NOMO-1 treated with DMSO at 0.1 percent for 48 hours (cell line): Measurements from ENCODE around the gene NGRN.
"Not testable (repeated sequence)": the region's sequence is repeated elsewhere in the genome, so short reads cannot be mapped to it uniquely, and the experiment has no call there.

Experiments used
- DNase-seq: peaks from one replicate; lab custom pipeline; 2025; ENCODE audit not compliant: unreplicated experiment; lab: John Stamatoyannopoulos, UW

NGRN gene

DNA sequence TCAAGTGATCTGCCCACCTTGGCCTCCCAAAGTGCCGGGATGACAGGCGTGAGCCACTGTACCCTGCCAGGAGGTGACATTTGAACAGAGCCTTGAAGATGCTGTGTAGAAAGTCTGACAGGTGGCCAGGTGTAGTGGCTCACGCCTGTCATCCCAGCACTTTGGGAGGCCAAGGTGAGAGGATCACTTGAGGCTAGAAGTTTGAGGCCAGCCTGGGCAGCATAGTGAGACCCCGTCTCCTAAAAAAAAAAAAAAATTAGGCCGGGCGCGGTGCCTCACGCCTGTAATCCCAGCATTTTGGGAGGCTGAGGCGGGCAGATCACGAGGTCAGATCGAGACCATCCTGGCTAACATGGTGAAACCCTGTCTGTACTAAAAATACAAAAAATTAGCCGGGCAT is 13.0 kb downstream of the NGRN start:
- not testable (repeated sequence) for DNase-seq

DNA sequence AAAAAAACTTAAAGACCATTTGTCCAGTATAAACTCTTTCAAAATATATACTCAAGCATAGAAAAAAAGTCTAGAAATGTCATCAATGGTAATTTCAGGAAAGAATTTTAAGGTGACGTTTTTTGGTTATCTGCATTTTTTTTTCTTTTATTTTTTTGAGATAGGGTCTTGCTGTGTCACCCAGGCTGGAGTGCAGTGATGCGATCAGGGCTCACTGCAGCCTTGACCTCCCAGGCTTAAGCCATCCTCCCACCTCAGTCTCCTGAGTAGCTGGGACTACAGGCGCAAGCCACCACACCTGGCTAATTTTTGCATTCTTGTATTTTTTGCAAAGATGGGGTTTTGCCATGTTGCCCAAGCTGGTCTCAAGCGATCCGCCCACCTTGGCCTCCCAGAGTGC is 15.3 kb downstream of the NGRN start:
- not testable (repeated sequence) for DNase-seq

DNA sequence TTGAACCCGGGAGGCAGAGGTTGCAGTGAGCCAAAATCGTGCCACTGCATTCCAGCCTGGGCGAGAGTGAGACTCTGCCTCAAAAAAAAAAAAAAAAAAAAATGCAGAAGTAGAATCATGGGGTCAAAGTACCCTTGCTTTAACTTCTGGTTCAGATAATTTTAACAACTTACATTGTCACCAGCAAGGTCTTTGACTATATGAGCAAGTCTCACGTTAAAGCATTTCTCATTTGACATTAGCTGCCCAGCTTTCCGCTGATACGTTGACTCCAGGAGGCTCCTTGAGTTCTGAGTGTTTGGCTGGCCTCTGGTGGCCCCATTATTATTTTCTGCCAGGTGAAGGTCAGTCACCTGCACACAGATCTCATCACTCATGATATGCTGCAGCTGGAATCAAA is 16.2 kb downstream of the NGRN start:
- DNase-seq: peak; percentile 67

DNA sequence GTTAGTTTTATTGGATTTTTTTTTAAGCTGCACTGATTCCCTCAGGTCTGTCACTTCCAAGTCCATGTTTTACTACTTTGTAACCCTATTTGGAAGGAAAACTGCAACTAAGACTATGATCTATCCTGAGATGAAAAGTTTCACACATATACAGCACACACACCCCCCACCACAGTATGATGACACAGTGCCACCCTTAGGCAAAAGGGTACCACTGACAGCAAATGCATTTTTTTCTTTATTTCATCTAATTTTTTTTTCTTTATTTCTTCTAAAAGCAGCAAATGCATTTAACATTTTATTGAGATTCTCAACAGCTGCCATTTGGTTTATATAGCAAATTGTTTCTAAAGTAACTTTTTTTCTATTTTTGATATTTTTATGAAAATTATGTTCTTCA is 21.2 kb downstream of the NGRN start:
- peak; percentile 39 for DNase-seq

DNA sequence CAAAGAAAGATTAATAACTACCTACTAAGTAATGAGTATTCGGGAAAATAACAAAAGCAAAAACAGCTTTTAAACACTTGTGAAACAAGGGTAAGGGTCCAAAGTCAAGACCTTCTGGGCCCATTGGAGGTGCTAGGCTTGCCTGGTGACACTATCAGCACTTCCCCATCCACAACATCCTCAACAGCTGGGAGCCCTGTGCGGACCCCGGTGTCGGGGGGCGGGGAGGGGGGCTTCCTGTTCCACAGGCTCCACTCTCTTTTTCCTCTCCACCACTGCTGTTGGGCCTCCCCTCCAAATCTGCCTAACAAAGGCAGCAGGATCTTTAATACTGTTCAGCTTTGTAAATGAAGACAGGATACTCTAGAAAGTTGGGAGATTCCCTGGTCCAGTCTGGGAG is 21.6 kb downstream of the NGRN start:
- DNase-seq: no peak

DNA sequence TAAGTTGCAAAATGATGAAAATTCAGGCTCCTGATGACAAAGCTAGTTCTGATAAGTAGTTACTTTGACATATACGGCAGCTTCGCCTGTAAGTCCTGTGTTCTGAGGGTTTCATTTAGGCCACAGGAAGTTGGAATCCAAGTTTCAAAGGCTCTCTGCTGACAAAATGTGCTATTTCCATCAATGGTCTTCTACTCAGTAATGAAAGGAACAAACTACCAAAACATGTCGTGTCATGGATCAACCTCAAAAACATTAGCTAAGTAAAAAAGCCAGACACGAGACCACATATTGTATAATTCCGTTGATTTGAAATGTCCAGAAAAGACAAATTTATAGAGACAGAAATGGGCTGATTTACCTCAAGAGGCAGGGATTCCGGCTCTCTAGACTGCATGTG is 22.5 kb downstream of the NGRN start:
- DNase-seq: no peak

DNA sequence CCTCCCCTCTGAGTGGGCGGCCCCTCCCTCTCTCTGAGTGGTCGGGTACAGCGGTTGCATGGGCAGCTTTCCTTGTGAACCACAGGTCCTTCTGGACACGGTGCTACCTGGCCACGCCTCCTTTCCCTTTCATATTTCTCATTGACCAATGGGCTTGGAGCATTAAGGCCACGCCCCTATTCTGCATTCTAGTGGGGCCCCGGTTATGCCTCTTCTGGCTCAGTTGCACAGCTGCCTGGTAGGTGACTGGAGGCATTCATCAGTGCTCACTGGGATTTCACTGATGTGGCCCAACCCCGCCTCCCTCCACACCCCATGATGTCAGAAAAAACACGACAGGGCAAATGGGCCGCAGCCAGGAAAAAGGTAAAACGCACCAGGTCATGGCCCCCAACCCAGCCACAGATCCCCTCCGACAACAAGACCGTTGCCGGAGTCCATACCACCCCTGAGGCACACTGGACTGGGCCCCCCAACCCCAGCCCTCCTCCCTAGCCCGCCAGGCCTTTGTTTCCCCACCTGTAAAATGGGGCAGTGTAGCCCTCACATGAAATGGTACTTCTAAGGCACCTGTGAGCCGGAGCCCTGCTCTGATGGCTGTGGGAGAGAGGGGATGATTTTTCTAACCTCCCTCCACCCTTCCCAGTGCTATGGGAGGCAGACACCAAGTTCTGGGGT is 26.3 kb downstream of the NGRN start:
- DNase-seq: no peak

DNA sequence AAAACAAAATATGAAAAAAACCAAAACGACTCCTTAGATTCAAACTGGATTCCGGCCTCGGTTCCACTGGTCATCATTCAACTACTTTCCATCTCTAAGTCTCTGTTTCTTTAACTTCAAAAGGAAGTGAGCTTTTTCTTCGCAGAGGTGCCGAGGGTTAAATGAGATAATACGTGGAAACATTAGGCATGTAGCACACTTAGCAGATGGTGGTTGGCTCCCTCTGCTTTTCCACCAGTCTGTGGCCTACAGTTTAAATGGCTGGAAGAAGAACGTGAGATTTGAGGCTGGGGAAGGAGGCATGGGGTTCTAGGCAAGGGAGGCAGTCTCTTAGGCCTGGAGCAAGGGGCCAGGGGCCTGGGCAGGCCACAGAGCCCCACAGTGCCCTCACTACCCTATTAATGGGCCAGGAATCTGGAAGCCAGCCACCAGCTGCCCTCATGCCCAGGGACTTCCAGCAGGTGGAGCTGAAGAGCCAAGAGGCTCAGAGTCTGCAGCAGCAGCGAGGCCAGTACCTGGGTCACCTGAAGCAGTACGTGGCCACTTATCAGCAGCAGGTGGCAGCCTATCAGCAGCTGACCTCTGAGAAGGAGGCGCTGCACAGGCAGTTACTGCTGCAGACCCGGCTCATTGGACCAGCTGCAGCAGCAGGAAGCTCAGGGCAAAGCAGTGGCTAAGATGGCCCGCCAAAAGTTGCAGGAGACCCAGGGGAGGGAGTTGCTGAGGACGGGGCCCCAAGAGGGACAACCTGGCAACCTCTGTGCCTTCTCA is 27.8 kb downstream of the NGRN start:
- DNase-seq: peak; percentile 25

DNA sequence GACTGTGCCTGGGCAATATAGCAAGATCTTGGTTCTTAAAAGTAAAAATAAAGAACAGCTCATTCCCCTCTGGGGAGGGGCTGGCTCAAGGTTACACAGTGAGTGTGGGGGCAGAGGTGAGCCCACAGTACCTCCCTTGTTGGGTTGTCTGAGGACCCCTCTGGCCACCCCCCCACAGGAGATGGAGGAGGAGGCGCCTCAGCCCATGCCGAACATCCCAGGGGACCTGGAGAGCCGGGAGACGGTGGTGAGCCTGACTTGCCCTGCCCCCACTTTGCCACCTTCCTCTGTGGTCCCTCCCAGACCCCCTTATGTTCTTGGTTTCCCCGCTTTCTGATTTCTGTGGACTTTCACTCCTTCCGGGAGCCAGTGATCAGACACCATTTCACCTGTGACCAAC is 28.7 kb downstream of the NGRN start:
- DNase-seq: no peak

DNA sequence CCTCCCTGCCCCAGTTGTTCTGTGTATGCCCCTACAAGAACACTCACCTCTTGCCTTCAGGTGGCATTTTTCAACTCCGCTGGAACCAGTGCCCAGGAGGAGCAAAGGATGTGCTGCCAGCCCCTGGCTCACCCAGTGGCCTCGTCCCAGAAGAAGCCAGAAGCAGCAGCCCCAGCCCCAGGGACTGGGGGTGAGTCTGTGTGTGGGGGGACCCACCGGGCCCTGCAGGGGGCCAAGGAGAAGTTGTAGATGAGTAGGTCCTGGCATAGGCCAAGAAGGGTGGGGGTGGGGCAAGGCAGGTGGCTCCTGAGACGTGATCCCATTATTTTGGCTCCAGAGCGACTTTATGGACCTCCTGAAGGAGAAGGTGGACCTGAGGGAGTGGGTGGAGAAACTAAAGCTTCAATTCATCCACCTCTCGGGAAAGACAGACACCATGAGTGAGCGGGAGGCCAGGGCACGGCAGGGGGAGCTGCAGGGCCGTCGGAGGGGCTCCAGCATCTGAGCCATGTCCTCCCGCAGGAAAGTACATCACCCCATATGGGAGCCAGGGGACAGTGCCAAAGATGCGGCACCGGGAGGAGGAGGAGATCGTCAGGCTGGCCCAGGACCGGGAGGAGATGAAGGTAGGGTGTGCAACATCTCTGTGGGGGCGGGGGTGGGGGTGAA is 29.3 kb downstream of the NGRN start:
- DNase-seq: no peak

DNA sequence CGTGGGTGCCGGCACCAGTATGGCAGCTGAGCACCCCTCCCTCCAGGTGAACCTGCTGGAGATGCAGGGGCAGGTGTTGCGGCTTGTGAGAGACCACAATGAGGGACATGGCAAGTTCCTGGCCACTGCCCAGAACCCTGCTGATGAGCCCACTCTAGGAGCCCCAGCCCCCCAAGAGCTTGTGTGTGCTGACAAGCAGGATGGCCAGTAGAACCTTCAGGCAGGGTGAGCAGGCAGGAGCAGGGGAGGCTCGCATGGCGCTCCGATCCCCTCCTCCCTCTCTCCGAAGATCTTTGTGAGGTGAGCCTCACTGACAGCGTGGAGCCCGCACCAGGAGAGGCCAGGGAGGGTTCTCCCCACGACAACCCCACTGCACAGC is 29.8 kb downstream of the NGRN start:
- no peak for DNase-seq

DNA sequence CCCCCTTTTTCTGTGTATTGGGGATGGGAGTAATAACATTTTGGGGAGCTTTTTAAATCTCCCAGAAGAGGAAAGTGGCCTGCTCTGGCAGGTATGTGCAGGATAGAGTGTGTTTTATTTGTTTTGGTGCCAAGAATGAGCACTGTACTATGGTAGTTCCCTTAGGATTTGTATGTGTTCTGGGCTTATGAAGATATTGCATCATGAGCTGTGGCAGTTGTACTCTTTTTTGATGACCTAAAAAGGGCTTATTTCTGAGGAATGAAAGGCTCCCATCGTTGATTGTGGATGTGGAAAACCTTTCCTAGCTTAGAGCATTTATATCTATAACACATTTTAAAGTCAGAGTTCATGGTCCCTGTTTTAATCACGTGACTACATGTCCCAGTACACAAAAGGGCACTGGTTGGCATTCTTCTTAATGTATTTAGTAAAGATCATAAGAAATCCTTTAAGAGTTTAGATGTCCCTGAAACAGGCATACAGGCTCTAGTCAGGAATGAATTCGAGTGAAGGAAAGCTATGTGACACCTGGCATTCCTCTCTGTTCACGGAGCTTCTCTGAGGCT is 30.9 kb downstream of the NGRN start:
- DNase-seq: not testable (repeated sequence)

DNA sequence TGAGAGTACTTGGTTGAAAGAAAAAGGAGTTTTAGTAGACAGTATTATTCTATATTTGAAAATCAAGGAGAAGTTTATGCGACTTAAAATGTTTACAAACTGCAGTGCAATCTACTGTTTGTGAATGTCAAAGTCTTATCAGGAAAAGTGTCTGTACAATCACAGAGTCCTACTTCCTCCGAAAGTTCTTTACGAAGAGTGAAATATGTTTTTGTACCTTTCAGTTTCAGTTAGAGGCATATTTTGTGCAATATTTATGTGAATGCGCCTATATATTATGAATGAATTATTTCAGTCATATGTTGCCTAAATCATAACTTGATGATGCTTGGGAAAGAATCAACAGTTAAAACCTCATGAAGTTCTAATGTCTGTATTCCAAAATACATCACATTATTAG is 31.5 kb downstream of the NGRN start:
- peak; percentile 34 for DNase-seq

DNA sequence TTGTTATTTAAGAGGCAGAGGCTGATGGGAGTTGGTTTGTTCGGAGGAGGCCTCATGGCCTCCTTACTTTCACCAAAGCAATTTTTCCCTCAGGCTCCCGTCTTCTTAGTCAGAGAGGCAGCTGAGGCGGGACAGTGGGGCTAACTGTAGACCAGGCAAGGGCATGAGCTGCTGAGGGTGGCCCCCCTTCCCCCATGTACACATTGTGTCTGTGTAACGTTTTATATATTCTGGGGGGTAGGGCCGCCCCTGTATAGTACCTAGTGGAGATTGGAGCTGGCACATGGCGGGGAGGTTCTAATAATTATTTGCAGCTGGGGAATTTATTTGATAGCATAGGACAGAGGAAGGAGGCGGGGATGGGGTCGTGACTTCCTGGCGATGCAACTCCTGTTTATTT is 35.1 kb downstream of the NGRN start:
- no peak for DNase-seq

DNA sequence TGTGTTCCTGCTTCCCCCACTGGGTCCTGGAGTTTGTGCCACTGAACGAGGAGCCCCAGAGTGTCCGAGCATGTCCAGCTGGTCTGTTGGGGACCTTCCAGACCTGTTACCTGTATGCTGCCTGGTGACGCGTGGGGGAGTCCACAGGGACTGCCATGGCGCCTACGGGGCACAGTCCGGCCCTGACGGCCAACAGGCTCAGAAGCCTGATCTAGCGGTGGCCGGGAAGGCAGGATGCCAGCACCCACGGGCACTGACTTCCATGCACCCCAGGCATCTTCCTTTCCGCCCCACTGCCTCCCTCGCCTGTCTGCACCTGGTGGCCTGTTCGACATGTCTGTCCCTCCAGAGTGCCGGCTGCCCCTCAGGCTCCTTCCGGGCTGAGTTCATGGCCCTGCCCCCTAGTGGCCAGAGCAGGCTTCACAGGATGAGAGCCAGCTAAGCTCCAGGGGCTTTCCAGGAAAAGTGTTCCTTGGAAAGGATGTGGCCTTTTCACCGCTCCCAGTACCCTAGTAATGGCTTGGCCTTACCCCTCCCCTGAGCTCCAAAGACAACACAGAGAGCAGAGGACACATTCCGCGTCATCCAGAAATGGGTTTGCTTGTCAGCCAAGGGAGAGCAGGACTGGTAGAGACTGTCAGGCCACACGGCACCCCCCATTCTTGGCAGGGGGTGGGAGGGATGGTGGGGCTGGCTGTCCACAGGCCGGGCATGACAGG is 35.7 kb downstream of the NGRN start:
- DNase-seq: no peak

DNA sequence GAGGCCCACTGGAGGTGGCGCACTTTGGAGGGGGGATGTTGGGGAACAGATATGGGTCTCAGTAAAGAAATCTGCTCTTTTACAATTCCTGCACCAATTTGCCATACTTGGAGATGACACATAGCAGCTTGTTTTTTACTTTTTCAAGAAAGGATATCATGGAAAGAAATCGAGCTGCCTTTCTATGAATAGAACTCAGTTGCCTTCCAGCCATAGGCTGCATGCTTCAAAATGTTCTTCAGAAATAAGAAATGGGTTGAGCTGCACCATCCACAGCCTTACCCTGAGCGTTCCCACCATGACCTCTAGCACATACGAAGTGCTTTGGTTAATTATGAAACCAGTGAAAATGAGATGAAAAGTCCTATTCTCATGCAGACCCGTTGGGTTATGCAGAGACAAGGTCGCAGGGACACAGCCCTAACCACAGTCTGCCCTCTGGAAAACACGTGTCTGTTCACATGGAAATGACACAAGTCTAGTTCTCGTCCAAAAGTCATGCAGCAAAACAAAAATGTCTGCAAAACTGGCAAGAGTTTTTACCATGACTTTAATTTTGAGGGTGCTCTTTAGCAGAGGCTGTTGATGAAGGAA is 36.3 kb downstream of the NGRN start:
- DNase-seq: no peak

DNA sequence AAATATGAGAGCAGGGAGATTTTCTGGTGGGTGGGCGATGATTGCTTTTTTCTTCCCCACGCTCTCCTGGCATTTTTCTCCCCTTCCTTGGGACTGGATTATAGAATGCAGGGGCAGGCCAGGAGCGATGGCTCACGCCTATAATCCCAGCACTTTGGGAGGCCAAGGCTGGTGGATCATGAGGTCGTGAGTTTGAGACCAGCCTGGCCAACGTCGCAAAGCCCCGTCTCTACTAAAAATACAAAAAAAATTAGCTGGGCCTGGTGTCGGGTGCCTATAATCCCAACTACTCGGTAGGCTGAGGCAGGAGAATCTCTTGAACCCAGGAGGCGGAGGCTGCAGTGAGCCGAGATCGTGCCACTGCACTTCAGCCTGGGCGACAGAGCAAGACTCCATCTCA is 39.9 kb downstream of the NGRN start:
- not testable (repeated sequence) for DNase-seq

DNA sequence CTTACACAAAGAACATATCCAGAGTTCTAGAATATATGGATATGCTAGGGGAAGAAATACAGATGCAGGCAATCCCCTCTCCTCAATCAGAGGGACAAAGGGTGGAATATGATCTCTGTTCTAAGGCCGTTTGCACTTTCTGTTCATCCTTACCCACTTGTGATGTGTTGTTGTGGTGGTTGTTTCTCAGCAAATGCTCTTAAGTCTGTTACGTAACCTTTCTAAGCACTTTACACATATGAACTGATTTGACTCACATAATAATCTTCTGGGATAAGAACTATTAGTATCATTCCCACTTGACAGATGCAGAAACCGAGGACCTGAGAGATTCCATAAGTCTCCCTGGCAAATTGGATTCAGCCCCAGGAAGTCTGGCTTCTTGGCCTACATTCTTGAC is 40.5 kb downstream of the NGRN start:
- peak; percentile 31 for DNase-seq

DNA sequence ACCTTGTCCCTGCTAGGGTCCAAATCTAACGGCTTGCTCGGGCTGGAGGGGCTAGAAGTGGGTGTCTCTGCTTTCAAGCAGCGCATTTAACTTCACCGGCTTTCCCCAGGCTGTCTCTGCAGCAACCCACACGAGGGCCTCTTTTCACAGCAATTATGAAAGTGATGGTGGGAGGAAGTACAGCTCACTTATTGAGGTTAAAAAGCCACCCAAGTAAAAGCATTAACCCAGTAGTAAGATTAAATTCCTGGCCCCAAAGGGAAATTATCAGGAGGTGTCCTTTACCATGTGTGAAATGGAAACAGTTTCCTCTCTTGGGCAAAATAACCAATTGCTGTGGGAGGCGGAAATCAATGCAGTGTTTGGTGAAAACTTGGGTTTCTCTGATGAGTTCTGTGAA is 41.1 kb downstream of the NGRN start:
- DNase-seq: peak; percentile 47

DNA sequence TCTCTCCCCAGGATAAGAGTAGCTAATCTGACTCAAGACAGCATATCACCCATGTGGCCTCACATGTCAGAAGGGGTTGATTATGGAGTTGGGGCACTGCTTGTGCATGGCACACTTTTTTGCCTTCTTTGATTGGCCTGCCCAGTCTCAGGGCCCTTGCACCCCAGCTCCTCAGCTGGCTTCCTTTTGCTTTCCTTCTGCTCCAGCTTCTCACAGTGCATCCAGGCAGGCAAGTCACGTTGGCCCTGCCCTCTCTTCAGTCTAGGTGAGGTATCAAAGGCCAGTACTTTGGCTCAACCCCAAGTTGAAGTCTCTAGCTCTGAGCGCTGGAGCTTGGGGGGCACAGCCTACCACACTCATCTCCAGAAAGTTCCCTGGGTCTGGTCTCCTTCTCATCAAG is 42.2 kb downstream of the NGRN start:
- no peak for DNase-seq

DNA sequence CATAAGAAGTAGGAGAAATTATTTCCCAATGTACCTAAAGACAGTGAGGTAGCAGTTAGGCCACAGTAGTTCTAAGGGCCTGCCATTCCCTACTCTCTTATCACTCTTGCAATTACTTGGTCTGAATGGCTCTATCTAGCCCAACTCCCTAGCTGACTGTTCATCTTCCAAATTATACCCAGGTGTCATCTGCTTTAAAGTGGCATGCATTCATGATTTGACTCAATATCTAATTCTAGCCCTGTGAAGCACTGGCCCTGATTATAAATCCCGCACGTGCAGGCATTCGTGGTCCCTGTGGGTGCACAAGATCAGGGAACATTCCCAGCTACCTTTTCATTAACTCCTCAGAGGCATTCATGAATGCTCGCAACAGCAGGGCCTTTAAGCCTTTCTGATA is 43.5 kb downstream of the NGRN start:
- no peak for DNase-seq
